Esophagus muscularis mucosa (tissue), 4 donors: ENCODE results near the gene MMP15. TPM values are rescaled to one million over a fixed set of nuclear protein-coding genes. Genes with fewer than 3 reads are reported as not detected.

ENCODE experiments used
- DNase-seq: peaks from one replicate; pipeline ENCODE4 v3.0.0-alpha.2; 2017; ENCODE audit errors: extremely low spot score
- H3K27ac ChIP-seq, 4 donors: fragments of 200-600 bp; sonication (generic); replicated peaks in 1 of 4; 1 replicate in 3 of 4; 2 replicates in 1 of 4; pipeline ENCODE4 v1.5.1; 2016 to 2019; ENCODE audit warnings: mild to moderate bottlenecking in 1 of 4
- H3K27me3 ChIP-seq, 4 donors: fragments of 200-600 bp; sonication (generic); one replicate each; pipeline versions ENCODE4 v1.5.1 to v1.6.0; 2016 to 2019
- H3K36me3 ChIP-seq, 4 donors: fragments of 200-600 bp; sonication (generic); one replicate each; pipeline ENCODE4 v1.5.1; 2016 to 2019
- H3K4me1 ChIP-seq, 4 donors: fragments of 200-600 bp; sonication (generic); one replicate each; pipeline ENCODE4 v1.5.1; 2016 to 2019
- H3K4me3 ChIP-seq, 4 donors: fragments of 200-600 bp; sonication (generic); 1 replicate in 2 of 4; 2 replicates in 2 of 4; pipeline ENCODE4 v1.5.1; 2016 to 2019; ENCODE audit warnings: mild to moderate bottlenecking in 4 of 4, moderate library complexity in 1 of 4
- H3K9me3 ChIP-seq, 4 donors: fragments of 200-600 bp; sonication (generic); 1 replicate in 3 of 4; 2 replicates in 1 of 4; pipeline ENCODE4 v1.5.1; 2016 to 2019
- EP300 ChIP-seq: sonication (generic); formaldehyde crosslinking; IDR thresholded peaks from one replicate; pipeline ENCODE4 v1.6.1; 2017; ENCODE audit warnings: antibody characterized with exemption
- POLR2A ChIP-seq: fragments of 450-650 bp; IDR thresholded peaks from one replicate; pipeline ENCODE4 v1.6.1; 2017; ENCODE audit warnings: antibody characterized with exemption, moderate library complexity, mild to moderate bottlenecking, low read depth
- POLR2AphosphoS5 ChIP-seq, 2 donors: sonication (generic); formaldehyde crosslinking; IDR thresholded peaks; one replicate each; pipeline ENCODE4 v1.6.1; 2017; ENCODE audit warnings: antibody characterized with exemption in 2 of 2
- WGBS: methylation state at CpG from one replicate; pipeline ENCODE4 v1.1.5; 2018; 5-methylcytosine and 5-hydroxymethylcytosine counted together
- intact Hi-C: fragments of 100-400 bp; cut with DNase I; formaldehyde crosslinking; loops from one replicate; pipeline ENCODE4 v1.15.1; 2023
- total RNA-seq, 4 donors: library from RNA; depleted of rRNA; stranded (reverse); fragments of >200 nt; gene quantifications; one replicate each; pipeline versions ENCODE4 v1.1.0 to v1.2.1, GENCODE V29; 2016
- TF ChIP-seq, protein P1 (sequence below), 3 experiments: fragments of 200-600 bp in 2 of 3; fragments of 450-650 bp in 1 of 3; sonication (generic) in 2 of 3; IDR thresholded peaks; one replicate each; pipeline ENCODE4 v1.5.1; 2017 to 2019; ENCODE audit warnings: antibody characterized with exemption in 3 of 3, mild to moderate bottlenecking in 2 of 3, moderate library complexity in 1 of 3

The MMP15 gene
- total RNA-seq, 4 donors from 2014 or later: 3.8 to 16.3 (median 8.7) TPM

DNA sequence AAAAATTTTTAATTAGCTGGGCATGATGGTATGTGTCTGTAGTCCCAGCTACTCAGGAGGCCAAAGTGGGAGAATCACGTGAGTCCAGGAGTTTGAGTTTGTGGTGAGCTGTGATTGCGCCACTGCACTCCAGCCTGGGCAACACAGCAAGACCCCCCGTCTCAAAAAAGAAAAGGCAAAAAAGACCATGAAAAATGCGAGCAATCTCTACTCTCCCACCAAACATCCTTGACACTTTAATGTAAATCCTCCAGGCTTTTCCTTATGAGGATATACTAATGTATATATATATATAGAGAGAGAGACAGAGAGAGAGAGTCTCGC is 28.1 kb downstream of the MMP15 start:
- WGBS: 90% methylated on average over 5 of the region's 5 CpGs
- H3K4me3 ChIP-seq: no peak overlapping the region
- no peaks in the 10 kb centered on the region for H3K36me3 ChIP-seq
- no peak for TF ChIP-seq EP300
- TF ChIP-seq POLR2AphosphoS5 (IDR thresholded peaks at IDR 0.05): no peak
- TF ChIP-seq POLR2A: no peak
- no peaks in the 10 kb centered on the region for H3K27me3 ChIP-seq
- no peak overlapping the region for H3K27ac ChIP-seq
- H3K4me1 ChIP-seq: peaks cover 0 to 12% (median 6%) of the 10 kb centered on the region in 4 donors
- H3K9me3 ChIP-seq: no peaks in the 10 kb centered on the region
- DNase-seq: no peak
- intact Hi-C loops: no loop called here

DNA sequence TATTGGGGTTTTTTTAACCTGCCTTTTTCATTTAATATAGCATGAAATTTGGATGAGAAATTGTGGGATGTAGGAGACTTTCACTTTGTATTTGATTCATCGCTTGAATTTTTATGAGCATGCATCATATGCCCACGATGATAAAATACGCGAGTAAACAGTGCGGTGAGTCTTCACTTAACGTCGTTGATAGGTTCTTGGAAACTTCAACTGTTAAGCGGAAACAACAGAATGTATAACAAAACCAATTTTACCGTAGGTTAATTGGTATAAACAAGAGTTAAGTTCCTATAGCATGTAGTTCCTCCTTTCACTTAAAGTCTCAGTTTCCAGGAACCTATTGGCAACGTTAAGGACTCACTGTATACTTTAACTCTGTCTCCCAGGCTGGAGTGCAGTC is 28.7 kb downstream of the MMP15 start:
- Histone ChIP-seq H3K27me3 (no peaks in the 10 kb centered on the region), H3K27ac (no peak overlapping the region), H3K4me3 (no peak overlapping the region), H3K4me1 (peaks cover 0 to 5% (median under 1%) of the 10 kb centered on the region in 4 donors), H3K36me3 (no peaks in the 10 kb centered on the region), H3K9me3 (no peaks in the 10 kb centered on the region)
- no peak for DNase-seq
- intact Hi-C loops: no loop called here
- WGBS: 81% methylated on average over 10 of the region's 10 CpGs
- TF ChIP-seq, protein P1, sequence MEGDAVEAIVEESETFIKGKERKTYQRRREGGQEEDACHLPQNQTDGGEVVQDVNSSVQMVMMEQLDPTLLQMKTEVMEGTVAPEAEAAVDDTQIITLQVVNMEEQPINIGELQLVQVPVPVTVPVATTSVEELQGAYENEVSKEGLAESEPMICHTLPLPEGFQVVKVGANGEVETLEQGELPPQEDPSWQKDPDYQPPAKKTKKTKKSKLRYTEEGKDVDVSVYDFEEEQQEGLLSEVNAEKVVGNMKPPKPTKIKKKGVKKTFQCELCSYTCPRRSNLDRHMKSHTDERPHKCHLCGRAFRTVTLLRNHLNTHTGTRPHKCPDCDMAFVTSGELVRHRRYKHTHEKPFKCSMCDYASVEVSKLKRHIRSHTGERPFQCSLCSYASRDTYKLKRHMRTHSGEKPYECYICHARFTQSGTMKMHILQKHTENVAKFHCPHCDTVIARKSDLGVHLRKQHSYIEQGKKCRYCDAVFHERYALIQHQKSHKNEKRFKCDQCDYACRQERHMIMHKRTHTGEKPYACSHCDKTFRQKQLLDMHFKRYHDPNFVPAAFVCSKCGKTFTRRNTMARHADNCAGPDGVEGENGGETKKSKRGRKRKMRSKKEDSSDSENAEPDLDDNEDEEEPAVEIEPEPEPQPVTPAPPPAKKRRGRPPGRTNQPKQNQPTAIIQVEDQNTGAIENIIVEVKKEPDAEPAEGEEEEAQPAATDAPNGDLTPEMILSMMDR (IDR thresholded peaks at IDR 0.05): no peak
- TF ChIP-seq EP300 (no peak), POLR2AphosphoS5 (IDR thresholded peaks at IDR 0.05) (no peak), POLR2A (no peak)

DNA sequence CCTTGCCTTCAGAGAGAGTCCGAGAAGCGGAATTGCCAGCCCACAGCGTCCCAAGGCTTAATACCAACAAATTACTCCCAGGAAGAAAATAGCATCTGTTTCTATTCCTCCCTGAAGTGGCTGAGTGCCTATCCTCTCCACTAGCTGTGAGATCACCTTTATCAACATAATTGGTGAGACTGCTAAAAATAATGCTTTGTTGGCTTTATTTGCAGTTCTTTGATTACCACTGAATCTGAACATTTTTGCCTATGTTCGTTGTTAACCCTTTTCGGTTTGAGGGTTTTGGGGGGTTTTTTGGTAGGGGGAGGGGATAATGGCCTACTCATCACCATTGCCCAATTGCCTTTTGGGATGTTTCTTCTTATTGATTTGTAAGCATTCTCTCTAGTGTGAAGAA is 31.0 kb downstream of the MMP15 start:
- no peaks in the 10 kb centered on the region for H3K27me3 ChIP-seq
- DNase-seq: no peak
- H3K4me1 ChIP-seq: no peaks in the 10 kb centered on the region
- WGBS: 89% methylated on average over 5 of the region's 5 CpGs
- H3K9me3 ChIP-seq: no peaks in the 10 kb centered on the region
- no peaks in the 10 kb centered on the region for H3K36me3 ChIP-seq
- H3K4me3 ChIP-seq: no peak overlapping the region
- no peak overlapping the region for H3K27ac ChIP-seq
- intact Hi-C loops: no loop called here
- TF ChIP-seq POLR2AphosphoS5 (IDR thresholded peaks at IDR 0.05): no peak
- TF ChIP-seq POLR2A: no peak
- TF ChIP-seq, protein P1 (IDR thresholded peaks at IDR 0.05): no peak
- no peak for TF ChIP-seq EP300

DNA sequence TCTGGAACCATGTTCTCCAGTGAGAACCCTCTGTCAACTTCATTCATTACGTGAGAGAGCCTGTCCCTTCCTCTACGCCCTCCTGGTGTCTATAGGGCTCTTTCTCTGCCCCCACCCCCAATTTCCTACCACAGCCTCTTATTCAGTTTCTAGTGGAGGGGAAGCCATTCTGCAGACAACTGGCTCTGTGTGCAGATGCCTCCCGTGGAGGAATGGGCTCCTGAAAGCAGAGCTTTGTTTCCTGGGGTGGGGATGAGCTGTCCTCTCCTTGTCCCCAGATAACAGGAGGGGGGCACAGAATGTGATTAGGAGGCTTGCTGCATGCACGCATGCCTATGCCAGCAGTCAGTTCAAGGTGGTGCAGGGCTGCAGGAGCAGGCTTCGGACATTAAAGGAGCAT is 31.6 kb downstream of the MMP15 start:
- intact Hi-C loops: no loop called here
- DNase-seq: no peak

DNA sequence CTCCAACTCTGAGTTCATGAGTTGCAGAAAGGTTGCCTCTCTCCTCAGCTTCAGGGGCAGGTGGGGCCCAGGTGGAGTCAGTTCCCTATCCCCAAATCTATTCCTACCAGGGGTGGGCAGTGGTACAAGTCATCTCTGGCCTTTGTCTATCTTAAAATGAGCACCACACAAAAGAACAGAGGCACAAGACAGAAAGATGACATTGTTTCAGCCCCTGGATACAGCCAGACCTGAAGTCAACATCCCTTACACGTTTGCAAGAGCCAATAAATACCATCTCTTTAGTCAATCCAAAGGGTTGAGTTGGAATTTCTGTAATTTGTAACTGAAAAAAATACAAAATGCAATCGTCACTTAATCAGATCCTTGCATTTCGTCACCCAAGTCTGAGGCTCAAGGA is 32.2 kb downstream of the MMP15 start:
- no peaks in the 10 kb centered on the region for H3K27me3 ChIP-seq
- H3K4me3 ChIP-seq: no peak overlapping the region
- H3K27ac ChIP-seq: no peak overlapping the region
- H3K9me3 ChIP-seq: no peaks in the 10 kb centered on the region
- H3K36me3 ChIP-seq: no peaks in the 10 kb centered on the region
- intact Hi-C loops: no loop called here
- TF ChIP-seq, protein P1 (IDR thresholded peaks at IDR 0.05): no peak
- TF ChIP-seq EP300 (no peak), POLR2AphosphoS5 (IDR thresholded peaks at IDR 0.05) (no peak), POLR2A (no peak)
- WGBS: 67% methylated on average over 3 of the region's 3 CpGs
- H3K4me1 ChIP-seq: no peaks in the 10 kb centered on the region
- no peak for DNase-seq

More for the DNA sequence above, 31.6 kb downstream of the MMP15 start:
- 73% methylated on average over 5 of the region's 5 CpGs for WGBS
- TF ChIP-seq POLR2AphosphoS5 (IDR thresholded peaks at IDR 0.05): no peak
- no peak for TF ChIP-seq POLR2A
- TF ChIP-seq EP300: no peak
- TF ChIP-seq, protein P1 (IDR thresholded peaks at IDR 0.05): no peak
- Histone ChIP-seq H3K27ac (no peak overlapping the region), H3K9me3 (no peaks in the 10 kb centered on the region), H3K4me1 (no peaks in the 10 kb centered on the region), H3K36me3 (no peaks in the 10 kb centered on the region), H3K4me3 (no peak overlapping the region), H3K27me3 (no peaks in the 10 kb centered on the region)
